Measurements from ENCODE around the gene ABCC11. TPM values are rescaled to one million over a fixed set of nuclear protein-coding genes. Genes with fewer than 3 reads are reported as not detected.

Gene ABCC11
- total and polyA plus RNA-seq, 2 experiments from 2014 or later, result 0.23 to 0.76 TPM

- in situ Hi-C loops (cut with MboI), result no loop called here
- 48 to 65% methylated on average over 1 of the region's 1 CpG for WGBS, 2 experiments (ENCODE audit: low coverage in 1 of 2, low lambda C conversion rate in 2 of 2, missing lambda C conversion rate in 2 of 2)
- TF ChIP-seq EZH2 (IDR thresholded peaks at IDR 0.05; ENCODE audit: insufficient read depth, poor library complexity, severe bottlenecking) (no peak), EZH2phosphoT487 (IDR thresholded peaks at IDR 0.05; ENCODE audit: insufficient read depth, low read depth) (no peak)
- H2AFZ ChIP-seq, result no peak overlapping the region
- DNase-seq, result no peak
- H3K27ac ChIP-seq, result no peak overlapping the region
- H3K4me1 ChIP-seq (ENCODE audit: insufficient read depth), result no peaks in the 10 kb centered on the region
- no peaks in the 10 kb centered on the region for H3K9me3 ChIP-seq (ENCODE audit: low read depth)
- H3F3A ChIP-seq (ENCODE audit: insufficient read depth), result no peaks in the 10 kb centered on the region
- H3K9me2 ChIP-seq (ENCODE audit: insufficient read depth), result no peaks in the 10 kb centered on the region
- no peak overlapping the region for H3K9ac ChIP-seq
- no peaks in the 10 kb centered on the region for H3K27me3 ChIP-seq (replicated peaks; ENCODE audit: insufficient read depth)
- no peak overlapping the region for H3K4me2 ChIP-seq (ENCODE audit: unreplicated experiment)
- H3K36me3 ChIP-seq (ENCODE audit: low read depth), result no peaks in the 10 kb centered on the region
- H3K4me3 ChIP-seq, result no peak overlapping the region
- H4K20me1 ChIP-seq (ENCODE audit: insufficient read depth), result no peaks in the 10 kb centered on the region
- H3K79me2 ChIP-seq (ENCODE audit: insufficient read depth), result no peaks in the 10 kb centered on the region
Observed at GRCh38 chr16:48236286-48236685, 11.1 kb downstream of the ABCC11 start.

DNA sequence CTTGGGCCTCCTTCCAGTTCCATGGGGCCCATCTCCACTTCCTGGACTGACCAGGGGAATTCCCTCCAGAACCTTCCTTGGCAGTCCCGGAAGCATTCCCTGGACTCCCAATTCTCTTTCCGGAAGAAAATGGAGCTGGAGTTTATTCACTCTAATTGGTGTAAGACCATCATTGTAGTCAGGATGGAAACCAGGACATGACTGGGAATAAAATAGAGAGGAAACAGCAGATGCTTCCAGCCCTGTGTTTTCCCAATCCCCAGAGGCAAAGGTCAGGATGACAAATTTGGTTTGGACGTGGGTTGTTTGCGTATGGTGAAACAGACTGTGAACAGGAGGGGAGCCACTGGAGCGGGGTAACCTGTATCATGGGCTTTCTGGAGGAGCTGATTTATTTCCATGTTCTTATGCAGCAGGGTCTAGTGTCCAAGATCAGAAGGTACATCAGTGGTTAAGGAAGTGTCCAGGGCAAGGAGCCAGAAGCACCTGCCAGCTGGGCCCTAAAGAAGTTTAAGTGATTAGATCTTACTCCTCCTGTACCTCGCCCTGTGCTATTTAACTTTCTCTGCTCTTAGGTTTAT, 11.7 kb downstream of the ABCC11 start:
- no peak overlapping the region for H3K9ac ChIP-seq
- no peaks in the 10 kb centered on the region for H3K9me3 ChIP-seq (ENCODE audit: low read depth)
- H3K79me2 ChIP-seq (ENCODE audit: insufficient read depth), result no peaks in the 10 kb centered on the region
- WGBS, 2 experiments (ENCODE audit: low coverage in 1 of 2, low lambda C conversion rate in 2 of 2, missing lambda C conversion rate in 2 of 2), result 79 to 82% methylated on average over 6 of the region's 6 CpGs
- H3K36me3 ChIP-seq (ENCODE audit: low read depth), result no peaks in the 10 kb centered on the region
- H3K4me3 ChIP-seq, result no peak overlapping the region
- TF ChIP-seq EZH2phosphoT487 (IDR thresholded peaks at IDR 0.05; ENCODE audit: insufficient read depth, low read depth) (no peak), EZH2 (IDR thresholded peaks at IDR 0.05; ENCODE audit: insufficient read depth, poor library complexity, severe bottlenecking) (no peak)
- H3K27ac ChIP-seq, result no peak overlapping the region
- no peaks in the 10 kb centered on the region for H3K4me1 ChIP-seq (ENCODE audit: insufficient read depth)
- no peaks in the 10 kb centered on the region for H3F3A ChIP-seq (ENCODE audit: insufficient read depth)
- no peaks in the 10 kb centered on the region for H3K27me3 ChIP-seq (replicated peaks; ENCODE audit: insufficient read depth)
- in situ Hi-C loops (cut with MboI), result no loop called here
- H2AFZ ChIP-seq, result no peak overlapping the region
- H4K20me1 ChIP-seq (ENCODE audit: insufficient read depth), result no peaks in the 10 kb centered on the region
- no peaks in the 10 kb centered on the region for H3K9me2 ChIP-seq (ENCODE audit: insufficient read depth)
- DNase-seq, result no peak
- H3K4me2 ChIP-seq (ENCODE audit: unreplicated experiment), result no peak overlapping the region

- WGBS, 2 experiments (ENCODE audit: low coverage in 1 of 2, low lambda C conversion rate in 2 of 2, missing lambda C conversion rate in 2 of 2), result 48 to 57% methylated on average over 6 of the region's 6 CpGs
- in situ Hi-C loops (cut with MboI), result no loop called here
- H3K9me2 ChIP-seq (ENCODE audit: insufficient read depth), result no peaks in the 10 kb centered on the region
Observed at GRCh38 chr16:48235058-48235555, 12.2 kb downstream of the ABCC11 start.

DNA sequence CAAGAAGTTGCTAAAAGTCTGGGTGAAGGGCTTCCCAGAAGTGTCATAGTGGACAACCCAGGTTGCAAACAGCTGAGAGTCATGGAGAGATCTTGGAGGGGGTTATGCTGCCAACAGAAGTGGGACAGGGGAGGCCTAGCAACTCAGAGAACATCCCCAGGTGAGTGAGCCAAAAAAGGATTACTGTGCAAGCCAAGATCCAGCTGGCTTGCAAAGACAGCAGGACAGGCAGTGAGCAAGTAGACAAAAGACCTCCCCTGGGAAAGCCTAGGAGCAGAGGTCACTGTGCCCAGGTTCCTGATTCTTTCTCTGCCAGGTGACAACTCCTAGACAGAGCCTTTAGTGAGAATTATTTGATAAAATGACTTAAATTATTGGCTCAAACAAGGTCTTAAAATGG, 12.7 kb downstream of the ABCC11 start:
- Histone ChIP-seq H3K4me1 (ENCODE audit: insufficient read depth) (no peaks in the 10 kb centered on the region), H3K27me3 (replicated peaks; ENCODE audit: insufficient read depth) (no peaks in the 10 kb centered on the region), H3K9me3 (ENCODE audit: low read depth) (no peaks in the 10 kb centered on the region), H3K9ac (no peak overlapping the region), H3K79me2 (ENCODE audit: insufficient read depth) (no peaks in the 10 kb centered on the region), H2AFZ (no peak overlapping the region), H4K20me1 (ENCODE audit: insufficient read depth) (no peaks in the 10 kb centered on the region), H3K36me3 (ENCODE audit: low read depth) (no peaks in the 10 kb centered on the region), H3K9me2 (ENCODE audit: insufficient read depth) (no peaks in the 10 kb centered on the region), H3K27ac (no peak overlapping the region), H3K4me3 (no peak overlapping the region), H3K4me2 (ENCODE audit: unreplicated experiment) (no peak overlapping the region), H3F3A (ENCODE audit: insufficient read depth) (no peaks in the 10 kb centered on the region)
- no peak for DNase-seq
- in situ Hi-C loops (cut with MboI), result no loop called here
- TF ChIP-seq EZH2phosphoT487 (IDR thresholded peaks at IDR 0.05; ENCODE audit: insufficient read depth, low read depth), result no peak
- no peak for TF ChIP-seq EZH2 (IDR thresholded peaks at IDR 0.05; ENCODE audit: insufficient read depth, poor library complexity, severe bottlenecking)

More at GRCh38 chr16:48235058-48235555, 12.2 kb downstream of the ABCC11 start:
- H3K4me2 ChIP-seq (ENCODE audit: unreplicated experiment), result no peak overlapping the region
- H3F3A ChIP-seq (ENCODE audit: insufficient read depth), result no peaks in the 10 kb centered on the region
- no peak overlapping the region for H3K27ac ChIP-seq
- no peaks in the 10 kb centered on the region for H3K9me3 ChIP-seq (ENCODE audit: low read depth)
- H3K36me3 ChIP-seq (ENCODE audit: low read depth), result no peaks in the 10 kb centered on the region
- no peak overlapping the region for H3K4me3 ChIP-seq
- no peaks in the 10 kb centered on the region for H3K79me2 ChIP-seq (ENCODE audit: insufficient read depth)
- no peak overlapping the region for H3K9ac ChIP-seq
- no peaks in the 10 kb centered on the region for H3K4me1 ChIP-seq (ENCODE audit: insufficient read depth)
- H3K27me3 ChIP-seq (replicated peaks; ENCODE audit: insufficient read depth), result no peaks in the 10 kb centered on the region
- no peak overlapping the region for H2AFZ ChIP-seq
- no peaks in the 10 kb centered on the region for H4K20me1 ChIP-seq (ENCODE audit: insufficient read depth)
- no peak for DNase-seq
- TF ChIP-seq EZH2phosphoT487 (IDR thresholded peaks at IDR 0.05; ENCODE audit: insufficient read depth, low read depth) (no peak), EZH2 (IDR thresholded peaks at IDR 0.05; ENCODE audit: insufficient read depth, poor library complexity, severe bottlenecking) (no peak)
